MM.1S (cell line): ENCODE results near the gene NEUROD4.

Experiments used
- DNase-seq: peaks from one replicate; pipeline ENCODE4 v3.0.0-alpha.2; 2015
- H2AFZ ChIP-seq: fragments of 300-600 bp; sonication (generic); 2 replicates; pipeline ENCODE4 v1.6.0; 2016; ENCODE audit warnings: antibody characterized with exemption, low read length
- H3F3A ChIP-seq: fragments of 300-600 bp; sonication (generic); 2 replicates; pipeline ENCODE4 v1.6.1; 2016; ENCODE audit warnings: mild to moderate bottlenecking, antibody characterized with exemption, low read length, moderate library complexity, mixed read lengths; ENCODE audit not compliant: insufficient read depth
- H3K27ac ChIP-seq: fragments of 300-600 bp; sonication (generic); 2 replicates; pipeline ENCODE4 v1.5.1; 2016; ENCODE audit warnings: mild to moderate bottlenecking, low read length
- H3K27me3 ChIP-seq: fragments of 300-600 bp; sonication (generic); replicated peaks from 2 replicates; pipeline ENCODE4 v1.6.0; 2016; ENCODE audit warnings: low read length; ENCODE audit not compliant: insufficient read depth
- H3K36me3 ChIP-seq: fragments of 300-600 bp; sonication (generic); replicated peaks from 2 replicates; pipeline ENCODE4 v1.6.1; 2016; ENCODE audit warnings: mild to moderate bottlenecking, low read length, mixed read lengths; ENCODE audit not compliant: insufficient read depth
- H3K4me1 ChIP-seq: fragments of 300-600 bp; sonication (generic); 2 replicates; pipeline ENCODE4 v1.6.1; 2016; ENCODE audit warnings: low read length, mixed read lengths
- H3K4me2 ChIP-seq: fragments of 300-600 bp; sonication (generic); 2 replicates; pipeline ENCODE4 v1.6.0; 2016; ENCODE audit warnings: low read depth, low read length
- H3K4me3 ChIP-seq: fragments of 300-600 bp; sonication (generic); 2 replicates; pipeline ENCODE4 v1.5.1; 2016; ENCODE audit warnings: low read length, mixed read lengths
- H3K79me2 ChIP-seq: fragments of 300-600 bp; sonication (generic); 2 replicates; pipeline ENCODE4 v1.6.1; 2016; ENCODE audit warnings: mixed run types, low read length, mixed read lengths
- H3K9ac ChIP-seq: fragments of 300-600 bp; sonication (generic); 2 replicates; pipeline ENCODE4 v1.6.1; 2016; ENCODE audit warnings: low read length, mixed read lengths
- H3K9me2 ChIP-seq: fragments of 300-600 bp; sonication (generic); replicated peaks from 2 replicates; pipeline ENCODE4 v1.6.1; 2016; ENCODE audit warnings: mild to moderate bottlenecking, low read length, mixed read lengths; ENCODE audit not compliant: insufficient read depth
- H3K9me3 ChIP-seq: fragments of 300-600 bp; sonication (generic); replicated peaks from 2 replicates; pipeline ENCODE4 v1.6.1; 2016; ENCODE audit warnings: mild to moderate bottlenecking, low read length, mixed read lengths; ENCODE audit not compliant: insufficient read depth
- H4K20me1 ChIP-seq: fragments of 300-600 bp; sonication (generic); 2 replicates; pipeline ENCODE4 v1.6.1; 2016; ENCODE audit warnings: mild to moderate bottlenecking, low read length, moderate library complexity, mixed read lengths; ENCODE audit not compliant: insufficient read depth
- EZH2 ChIP-seq: fragments of 300-600 bp; sonication (generic); optimal IDR thresholded peaks from 2 replicates; pipeline ENCODE3; 2017; ENCODE audit warnings: low read depth, mild to moderate bottlenecking, antibody characterized with exemption, low read length, mixed read lengths
- EZH2phosphoT487 ChIP-seq: fragments of 300-600 bp; sonication (generic); IDR thresholded peaks from 2 replicates; pipeline ENCODE4 v1.6.1; 2018; ENCODE audit warnings: antibody characterized with exemption, low read length
- TF ChIP-seq, protein P1 (sequence below): fragments of 300-600 bp; sonication (generic); IDR thresholded peaks from 2 replicates; pipeline ENCODE4 v1.5.1; 2016; ENCODE audit warnings: antibody characterized with exemption, low read length, mixed read lengths

NEUROD4 gene

DNA sequence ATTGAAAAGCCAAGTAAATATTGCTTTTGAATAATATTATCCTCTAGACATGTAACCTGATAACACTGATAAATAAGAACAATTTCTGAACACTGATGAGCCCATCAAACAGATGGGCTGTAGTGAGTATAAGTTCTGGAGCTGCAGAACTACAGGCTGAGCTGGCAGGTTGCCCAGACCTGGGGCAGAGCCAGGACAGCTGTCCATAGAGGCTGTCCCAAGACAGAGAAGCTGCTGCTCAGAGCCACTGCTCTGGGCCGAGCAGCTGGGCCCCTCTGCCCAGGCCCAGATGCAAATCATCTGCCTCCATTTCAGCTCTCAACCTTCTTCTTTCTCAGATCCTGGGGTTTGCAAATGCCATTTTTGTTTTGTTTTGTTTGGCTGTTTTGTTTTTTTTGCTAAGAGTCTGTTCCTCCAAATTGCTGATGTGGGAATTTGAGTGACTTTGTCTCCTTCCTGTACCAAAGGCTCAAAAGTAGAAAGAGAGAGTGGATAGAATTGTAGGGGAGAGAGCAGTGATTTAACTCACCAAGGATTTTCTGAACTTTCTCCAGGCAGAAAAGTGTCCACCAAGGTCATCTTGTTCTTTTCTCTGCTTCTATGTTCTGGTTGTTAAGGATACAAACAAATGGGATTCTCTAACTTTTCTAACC lies 31.2 kb upstream of the NEUROD4 start:
- H2AFZ ChIP-seq: no peak overlapping the region
- H3K4me3 ChIP-seq: no peak overlapping the region
- H3K36me3 ChIP-seq: no peaks in the 10 kb centered on the region
- no peaks in the 10 kb centered on the region for H4K20me1 ChIP-seq
- peaks cover 36% of the 10 kb centered on the region for H3K4me1 ChIP-seq
- no peaks in the 10 kb centered on the region for H3K27me3 ChIP-seq
- H3K4me2 ChIP-seq: no peak overlapping the region
- H3F3A ChIP-seq: peaks cover 25% of the 10 kb centered on the region
- no peak overlapping the region for H3K27ac ChIP-seq
- no peaks in the 10 kb centered on the region for H3K9me2 ChIP-seq
- H3K79me2 ChIP-seq: peaks cover 6% of the 10 kb centered on the region
- TF ChIP-seq EZH2 (no peak), EZH2phosphoT487 (no peak)
- TF ChIP-seq, protein P1, sequence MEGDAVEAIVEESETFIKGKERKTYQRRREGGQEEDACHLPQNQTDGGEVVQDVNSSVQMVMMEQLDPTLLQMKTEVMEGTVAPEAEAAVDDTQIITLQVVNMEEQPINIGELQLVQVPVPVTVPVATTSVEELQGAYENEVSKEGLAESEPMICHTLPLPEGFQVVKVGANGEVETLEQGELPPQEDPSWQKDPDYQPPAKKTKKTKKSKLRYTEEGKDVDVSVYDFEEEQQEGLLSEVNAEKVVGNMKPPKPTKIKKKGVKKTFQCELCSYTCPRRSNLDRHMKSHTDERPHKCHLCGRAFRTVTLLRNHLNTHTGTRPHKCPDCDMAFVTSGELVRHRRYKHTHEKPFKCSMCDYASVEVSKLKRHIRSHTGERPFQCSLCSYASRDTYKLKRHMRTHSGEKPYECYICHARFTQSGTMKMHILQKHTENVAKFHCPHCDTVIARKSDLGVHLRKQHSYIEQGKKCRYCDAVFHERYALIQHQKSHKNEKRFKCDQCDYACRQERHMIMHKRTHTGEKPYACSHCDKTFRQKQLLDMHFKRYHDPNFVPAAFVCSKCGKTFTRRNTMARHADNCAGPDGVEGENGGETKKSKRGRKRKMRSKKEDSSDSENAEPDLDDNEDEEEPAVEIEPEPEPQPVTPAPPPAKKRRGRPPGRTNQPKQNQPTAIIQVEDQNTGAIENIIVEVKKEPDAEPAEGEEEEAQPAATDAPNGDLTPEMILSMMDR: no peak
- H3K9me3 ChIP-seq: no peaks in the 10 kb centered on the region
- no peak overlapping the region for H3K9ac ChIP-seq
- DNase-seq: peak; percentile 60

DNA sequence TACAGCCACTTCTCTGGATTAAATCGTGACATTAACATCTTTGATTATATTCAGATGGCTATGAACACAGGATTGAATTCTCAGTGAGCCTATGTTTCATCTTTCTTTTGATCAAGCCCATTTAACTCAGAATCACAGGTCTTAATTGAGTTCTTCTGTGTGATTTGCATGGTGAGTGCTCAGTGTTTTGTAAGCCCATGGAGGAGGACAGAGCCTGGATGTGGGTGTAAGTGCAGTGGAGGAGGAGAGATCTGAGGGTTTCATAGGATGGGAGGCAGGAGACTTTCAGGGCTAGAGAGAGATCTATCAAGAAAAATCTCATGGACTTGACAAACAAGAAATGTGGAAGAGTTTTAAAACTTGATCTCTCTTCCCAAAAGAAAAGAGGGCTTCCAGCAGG lies 29.9 kb upstream of the NEUROD4 start:
- no peaks in the 10 kb centered on the region for H3K9me2 ChIP-seq
- H3K4me3 ChIP-seq: no peak overlapping the region
- peaks cover 30% of the 10 kb centered on the region for H3K4me1 ChIP-seq
- DNase-seq: no peak
- no peaks in the 10 kb centered on the region for H3K36me3 ChIP-seq
- H4K20me1 ChIP-seq: no peaks in the 10 kb centered on the region
- TF ChIP-seq EZH2phosphoT487 (no peak), EZH2 (no peak)
- TF ChIP-seq, protein P1: no peak
- H3K4me2 ChIP-seq: no peak overlapping the region
- peaks cover 16% of the 10 kb centered on the region for H3F3A ChIP-seq
- no peaks in the 10 kb centered on the region for H3K27me3 ChIP-seq
- H3K9ac ChIP-seq: no peak overlapping the region
- H3K27ac ChIP-seq: no peak overlapping the region
- H3K79me2 ChIP-seq: no peaks in the 10 kb centered on the region
- no peak overlapping the region for H2AFZ ChIP-seq
- H3K9me3 ChIP-seq: no peaks in the 10 kb centered on the region

DNA sequence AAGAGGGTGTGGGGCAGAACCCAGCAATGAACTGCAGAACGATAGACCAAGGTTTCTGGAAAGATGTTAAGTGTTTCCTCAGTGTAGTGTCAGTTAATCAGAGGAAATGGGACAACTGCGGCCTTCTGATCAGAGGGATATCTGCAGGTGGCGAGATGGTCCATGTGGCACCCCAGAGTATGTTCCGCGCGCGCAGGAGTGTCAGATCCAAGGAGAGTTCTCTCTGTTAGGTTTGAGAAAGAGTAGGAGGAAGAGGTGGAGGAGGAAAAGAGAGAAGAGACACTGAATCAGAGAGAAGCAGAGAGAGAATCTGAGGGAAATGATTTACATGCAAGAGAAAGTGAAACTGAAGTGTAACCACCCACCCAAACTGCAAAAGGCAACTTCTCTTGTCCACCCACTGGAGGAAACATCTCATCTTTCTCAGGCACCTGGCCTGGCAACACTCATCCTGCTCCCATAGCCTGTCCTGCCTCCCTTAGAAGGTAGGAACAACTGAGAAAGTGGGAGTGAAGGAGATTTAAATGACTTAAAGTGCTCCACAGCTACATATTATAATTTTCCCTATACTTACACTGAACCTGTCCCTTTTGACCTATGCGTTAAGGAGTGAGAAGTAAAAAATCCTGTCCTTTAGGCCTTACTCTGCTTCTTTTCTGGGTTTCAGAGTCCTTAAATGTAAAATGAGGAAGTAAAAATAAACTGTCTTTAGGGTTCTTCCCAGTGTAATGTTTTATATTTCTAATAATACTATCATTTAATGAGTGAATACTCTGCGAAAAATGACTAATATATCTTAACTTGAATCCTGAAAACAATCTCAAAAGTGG lies 28.4 kb upstream of the NEUROD4 start:
- no peak for TF ChIP-seq EZH2phosphoT487
- no peak for TF ChIP-seq EZH2
- TF ChIP-seq, protein P1: no peak
- Histone ChIP-seq H3K36me3 (no peaks in the 10 kb centered on the region), H2AFZ (no peak overlapping the region), H3K9me2 (no peaks in the 10 kb centered on the region), H3K27ac (peak overlapping the region; percentile 25; the same call in 1 of the 2 replicates), H3K4me2 (peak overlapping the region; percentile 12; the same call in 1 of the 2 replicates), H3K4me3 (no peak overlapping the region), H3K4me1 (peaks cover 22% of the 10 kb centered on the region), H3K9me3 (no peaks in the 10 kb centered on the region), H4K20me1 (no peaks in the 10 kb centered on the region), H3K9ac (no peak overlapping the region; the same call in 1 of the 2 replicates), H3F3A (0 out of 2 replicates have a peak, but pooled peaks cover 6% of the 10 kb centered on the region), H3K79me2 (no peaks in the 10 kb centered on the region), H3K27me3 (no peaks in the 10 kb centered on the region)
- peak; percentile 52 for DNase-seq
